NOMO-1 treated with dmso at 0.1 percent for 144 hours (cell line): ENCODE measurements around the gene ZKSCAN7.
"Not testable (repeated sequence)": the region's sequence is repeated elsewhere in the genome, so short reads cannot be mapped to it uniquely, and the experiment has no call there.

Source experiments
- DNase-seq: peaks from one replicate; lab custom pipeline; 2025; ENCODE audit not compliant: unreplicated experiment; lab: John Stamatoyannopoulos, UW

ZKSCAN7 gene

GRCh38 chr3:44576613-44577012 lies 21.6 kb downstream of the ZKSCAN7 start:
- DNase-seq = no peak

- not testable (repeated sequence) for DNase-seq
Observed at GRCh38 chr3:44577354-44577952, 22.5 kb downstream of the ZKSCAN7 start.

- DNase-seq = not testable (repeated sequence)
Observed at GRCh38 chr3:44578316-44578715, 23.3 kb downstream of the ZKSCAN7 start.

- not testable (repeated sequence) for DNase-seq
Observed at GRCh38 chr3:44578924-44579515, 24.0 kb downstream of the ZKSCAN7 start.

GRCh38 chr3:44579749-44580148 lies 24.8 kb downstream of the ZKSCAN7 start:
- DNase-seq = not testable (repeated sequence)

- DNase-seq = not testable (repeated sequence)
Observed at GRCh38 chr3:44580971-44581370, 26.0 kb downstream of the ZKSCAN7 start.

- no peak for DNase-seq
Observed at GRCh38 chr3:44584646-44585501, 29.9 kb downstream of the ZKSCAN7 start, which contains the start of gene ZNF660. ZNF660 (plus strand) TSS chr3:44584964; CDS start chr3:44594194, 9,230 bp downstream.

- DNase-seq = no peak
Observed at GRCh38 chr3:44596621-44597020, 41.6 kb downstream of the ZKSCAN7 start.

GRCh38 chr3:44601749-44602148 lies 46.8 kb downstream of the ZKSCAN7 start:
- no peak for DNase-seq

GRCh38 chr3:44612678-44613077 lies 57.7 kb downstream of the ZKSCAN7 start:
- no peak for DNase-seq
